PC-3 (cell line): ENCODE results near the gene GSTO1. TPM values are rescaled to one million over a fixed set of nuclear protein-coding genes. Genes with fewer than 3 reads are reported as not detected.

Source experiments
- ATAC-seq: fragments of 200-7000 bp; cut with Tn5 transposase; 2 replicates; pipeline ENCODE4 v1.9.1; 2020; ENCODE audit warnings: mild to moderate bottlenecking, moderate library complexity
- BruUV-seq: library from RNA; stranded (reverse); fragments of 400-500 nt; replicated peaks from 2 replicates; lab custom pipeline; 2021; lab: Mats Ljungman, UMichigan
- CTCF ChIA-PET: fragments of 300-600 bp; sonication (Branson Sonifier 250); formaldehyde crosslinking; loops from one replicate; lab custom pipeline; 2022; ENCODE audit warnings: antibody characterized with exemption; lab: Charles Lee
- POLR2A ChIA-PET: fragments of 300-600 bp; sonication (Branson Sonifier 250); formaldehyde crosslinking; loops from one replicate; lab custom pipeline; 2022; ENCODE audit warnings: antibody characterized with exemption; ENCODE audit not compliant: unreplicated experiment; lab: Charles Lee
- DNase-seq: peaks from one replicate; pipeline ENCODE4 v3.0.0-alpha.2; 2015
- H2AFZ ChIP-seq: fragments of 300-600 bp; sonication (generic); 2 replicates; pipeline ENCODE4 v1.6.0; 2016; ENCODE audit warnings: antibody characterized with exemption, low read length
- H3F3A ChIP-seq: fragments of 300-600 bp; sonication (generic); one replicate; pipeline ENCODE4 v1.6.0; 2017; ENCODE audit warnings: antibody characterized with exemption, low read length, control low read depth, mild to moderate bottlenecking; ENCODE audit not compliant: unreplicated experiment
- H3K27ac ChIP-seq: fragments of 300-600 bp; sonication (generic); 2 replicates; pipeline ENCODE4 v1.5.1; 2016; ENCODE audit warnings: mild to moderate bottlenecking, low read length
- H3K27me3 ChIP-seq: fragments of 300-600 bp; sonication (generic); 2 replicates; pipeline ENCODE4 v1.6.1; 2016; ENCODE audit warnings: low read length, mixed read lengths
- H3K36me3 ChIP-seq: fragments of 300-600 bp; sonication (generic); 2 replicates; pipeline ENCODE4 v1.6.1; 2016; ENCODE audit warnings: low read depth, mixed run types, low read length, mixed read lengths
- H3K4me1 ChIP-seq: fragments of 300-600 bp; sonication (generic); 2 replicates; pipeline ENCODE4 v1.5.1; 2016; ENCODE audit warnings: low read length; ENCODE audit not compliant: insufficient read depth
- H3K4me2 ChIP-seq: fragments of 300-600 bp; sonication (generic); 2 replicates; pipeline ENCODE4 v1.6.0; 2016; ENCODE audit warnings: low read length
- H3K4me3 ChIP-seq: fragments of 300-600 bp; sonication (generic); 2 replicates; pipeline ENCODE4 v1.5.1; 2016; ENCODE audit warnings: mild to moderate bottlenecking, low read length, mixed read lengths
- H3K79me2 ChIP-seq: fragments of 300-600 bp; sonication (generic); 2 replicates; pipeline ENCODE4 v1.6.1; 2017; ENCODE audit warnings: low read length, mixed read lengths
- H3K9ac ChIP-seq: fragments of 300-600 bp; sonication (generic); 2 replicates; pipeline ENCODE4 v1.6.0; 2016; ENCODE audit warnings: mild to moderate bottlenecking, low read length
- H3K9me2 ChIP-seq: fragments of 300-600 bp; sonication (generic); replicated peaks from 2 replicates; pipeline ENCODE4 v1.6.1; 2016; ENCODE audit warnings: mixed run types, low read length, mixed read lengths
- H3K9me3 ChIP-seq: fragments of 300-600 bp; sonication (generic); 2 replicates; pipeline ENCODE4 v1.6.1; 2016; ENCODE audit warnings: low read length, mixed read lengths
- H4K20me1 ChIP-seq: fragments of 300-600 bp; sonication (generic); 2 replicates; pipeline ENCODE4 v1.6.1; 2016; ENCODE audit warnings: low read length, mixed read lengths
- CTCF ChIP-seq: fragments of 300-600 bp; sonication (generic); conservative IDR thresholded peaks from 2 replicates; pipeline ENCODE4 v1.5.1; 2017; ENCODE audit warnings: antibody characterized with exemption, low read depth, mild to moderate bottlenecking, low read length
- EZH2 ChIP-seq: fragments of 300-600 bp; sonication (generic); IDR thresholded peaks from one replicate; pipeline ENCODE4 v1.6.1; 2017; ENCODE audit warnings: antibody characterized with exemption, mild to moderate bottlenecking, low read length; ENCODE audit not compliant: unreplicated experiment
- EZH2phosphoT487 ChIP-seq: fragments of 300-600 bp; sonication (generic); IDR thresholded peaks from 2 replicates; pipeline ENCODE4 v1.6.1; 2018; ENCODE audit warnings: mild to moderate bottlenecking, antibody characterized with exemption, low read length, borderline replicate concordance
- intact Hi-C: fragments of 100-400 bp; cut with micrococcal nuclease; formaldehyde crosslinking; loops from 2 replicates; pipeline ENCODE4 v1.9.0; 2023
- total RNA-seq: library from RNA; depleted of rRNA; stranded (reverse); fragments of >200 nt; gene quantifications from 2 replicates; pipeline ENCODE4 v1.2.3, GENCODE V29; 2014

GSTO1 gene
- total RNA-seq, 1 experiment from 2014 or later: 46.0 TPM

GRCh38 chr10:104276192-104276591 is 21.5 kb downstream of the GSTO1 start:
- POLR2A ChIA-PET: no interaction called here

GRCh38 chr10:104277785-104278184 is 23.1 kb downstream of the GSTO1 start:
- no peak overlapping the region for H2AFZ ChIP-seq
- no peaks in the 10 kb centered on the region for H3K9me3 ChIP-seq
- 0 out of 2 replicates have a peak overlapping the region, but pooled peaks have one; percentile 28 for H3K4me2 ChIP-seq
- CTCF ChIA-PET: no interaction called here
- POLR2A ChIA-PET: interaction anchor here (0.5 kb wide), 1 partner anchor 332 kb away, joined by 3 read pairs; no protein-coding TSS in a partner anchor
- intact Hi-C loops: no loop called here
- TF ChIP-seq CTCF: no peak
- no peak for TF ChIP-seq EZH2phosphoT487
- TF ChIP-seq EZH2: no peak
- H3K9me2 ChIP-seq: no peaks in the 10 kb centered on the region
- H3K27ac ChIP-seq: no peak overlapping the region
- no peaks in the 10 kb centered on the region for H3K27me3 ChIP-seq
- no peak overlapping the region for H3K4me3 ChIP-seq
- no peaks in the 10 kb centered on the region for H3K36me3 ChIP-seq
- no peaks in the 10 kb centered on the region for H3F3A ChIP-seq
- no peaks in the 10 kb centered on the region for H4K20me1 ChIP-seq
- H3K9ac ChIP-seq: no peak overlapping the region
- H3K4me1 ChIP-seq: peaks cover 17% of the 10 kb centered on the region
- H3K79me2 ChIP-seq: 0 out of 2 replicates have a peak, but pooled peaks cover 12% of the 10 kb centered on the region
- DNase-seq (peak; percentile 73), ATAC-seq (peak; percentile 26)
- no TSS peak for BruUV-seq

More at GRCh38 chr10:104276192-104276591, 21.5 kb downstream of the GSTO1 start:
- no peaks in the 10 kb centered on the region for H4K20me1 ChIP-seq
- H2AFZ ChIP-seq: no peak overlapping the region
- H3K27me3 ChIP-seq: no peaks in the 10 kb centered on the region
- H3K9me2 ChIP-seq: no peaks in the 10 kb centered on the region
- ATAC-seq (no peak), DNase-seq (no peak)
- no peak overlapping the region for H3K27ac ChIP-seq
- no peaks in the 10 kb centered on the region for H3K9me3 ChIP-seq
- 0 out of 2 replicates have a peak, but pooled peaks cover 12% of the 10 kb centered on the region for H3K79me2 ChIP-seq
- H3K4me2 ChIP-seq: peak overlapping the region; percentile 84; the same call in 1 of the 2 replicates
- H3K4me1 ChIP-seq: peaks cover 17% of the 10 kb centered on the region
- BruUV-seq: no TSS peak
- TF ChIP-seq EZH2phosphoT487 (no peak), CTCF (no peak), EZH2 (no peak)
- no peaks in the 10 kb centered on the region for H3F3A ChIP-seq
- intact Hi-C loops: no loop called here
- H3K4me3 ChIP-seq: no peak overlapping the region
- H3K36me3 ChIP-seq: no peaks in the 10 kb centered on the region
- CTCF ChIA-PET: no interaction called here
- no peak overlapping the region for H3K9ac ChIP-seq

GRCh38 chr10:104279550-104280259 is 25.0 kb downstream of the GSTO1 start:
- Histone ChIP-seq H3K4me2 (no peak overlapping the region), H3K9ac (no peak overlapping the region), H3K79me2 (0 out of 2 replicates have a peak, but pooled peaks cover 12% of the 10 kb centered on the region), H2AFZ (no peak overlapping the region), H3F3A (no peaks in the 10 kb centered on the region), H3K9me2 (no peaks in the 10 kb centered on the region), H3K36me3 (no peaks in the 10 kb centered on the region), H3K9me3 (no peaks in the 10 kb centered on the region), H3K27me3 (no peaks in the 10 kb centered on the region), H3K4me3 (no peak overlapping the region), H3K27ac (no peak overlapping the region), H3K4me1 (peaks cover 13% of the 10 kb centered on the region), H4K20me1 (no peaks in the 10 kb centered on the region)
- no peak for DNase-seq
- ChIA-PET POLR2A (no interaction called here), CTCF (no interaction called here)
- intact Hi-C loops: no loop called here
- TF ChIP-seq EZH2: no peak
- TF ChIP-seq EZH2phosphoT487: no peak
- no peak for TF ChIP-seq CTCF
- ATAC-seq: no peak
- BruUV-seq: no TSS peak
